Peyer's patch (tissue), 4 donors: ENCODE measurements around the gene TLL2.

Source experiments
- CTCF ChIP-seq, 6 experiments: fragments of 450-650 bp in 4 of 6; fragments of 200-600 bp in 2 of 6; sonication (generic) in 1 of 6; IDR thresholded peaks; one replicate each; pipeline ENCODE4 v1.5.1; 2017 to 2019; ENCODE audit warnings: antibody characterized with exemption in 6 of 6, mild to moderate bottlenecking in 3 of 6, moderate library complexity in 1 of 6
- POLR2A ChIP-seq, 2 donors: fragments of 450-650 bp; IDR thresholded peaks; one replicate each; pipeline ENCODE4 v1.5.1; 2017; ENCODE audit warnings: antibody characterized with exemption in 2 of 2, mild to moderate bottlenecking in 2 of 2, moderate library complexity in 2 of 2

- TF ChIP-seq CTCF (IDR thresholded peaks at IDR 0.05) = no peak
- no peak for TF ChIP-seq POLR2A (IDR thresholded peaks at IDR 0.05)
Measured at GRCh38 chr10:96384506-96384905, 129.2 kb downstream of the TLL2 start.
